ENCODE results near the gene FFAR3.

- TF ChIP-seq CTCF (IDR thresholded peaks at IDR 0.05) (no peak), POLR2A (IDR thresholded peaks at IDR 0.05) (no peak), EP300 (IDR thresholded peaks at IDR 0.05) (no peak)
Observed at GRCh38 chr19:35314858-35315470, 43.3 kb upstream of the FFAR3 start.

Data from sigmoid colon (tissue), 4 donors.